GM12878 (cell line): ENCODE data around the gene ZNF592. TPM values are rescaled to one million over a fixed set of nuclear protein-coding genes. Genes with fewer than 3 reads are reported as not detected.

Experiments
- ATAC-seq: fragments of 200-7000 bp; cut with Tn5 transposase; 3 replicates; pipeline ENCODE4 v1.9.1; 2020; ENCODE audit warnings: mild to moderate bottlenecking, moderate library complexity
- BruUV-seq: library from RNA; stranded (reverse); fragments of 400-500 nt; replicated peaks from 2 replicates; lab custom pipeline; 2021; lab: Mats Ljungman, UMichigan
- CTCF ChIA-PET: fragments of 300-600 bp; sonication (Branson Sonifier 250); formaldehyde crosslinking; extraction: SDS; loops from one replicate; lab custom pipeline; 2021; ENCODE audit warnings: inconsistent platforms; lab: Yijun Ruan, JAX
- POLR2A ChIA-PET: fragments of 350-600 bp; formaldehyde crosslinking; extraction: SDS; loops from one replicate; lab custom pipeline; 2021; ENCODE audit warnings: inconsistent platforms; lab: Charles Lee
- RAD21 ChIA-PET: fragments of 300-600 bp; sonication (Branson Sonifier 250); formaldehyde crosslinking; loops from one replicate; lab custom pipeline; 2023; ENCODE audit warnings: antibody characterized with exemption; ENCODE audit not compliant: unreplicated experiment; lab: Charles Lee
- SMC1A ChIA-PET: fragments of 300-600 bp; sonication (Branson Sonifier 250); formaldehyde crosslinking; loops from one replicate; lab custom pipeline; 2023; ENCODE audit not compliant: unreplicated experiment, uncharacterized antibody; lab: Charles Lee
- DNase-seq: peaks from one replicate; pipeline ENCODE4 v3.0.0-alpha.2; 2011; ENCODE audit warnings: low read depth, low spot score
- FAIRE-seq: peaks from 3 replicates; lab custom pipeline; 2011; peaks lifted over from hg19 to GRCh38; lab: Jason Lieb, UNC
- H2AFZ ChIP-seq: 2 replicates; pipeline ENCODE4 v1.6.0; 2011; ENCODE audit warnings: low read depth, low read length, control low read depth; ENCODE audit not compliant: control insufficient read depth
- H3K27ac ChIP-seq: 2 replicates; pipeline ENCODE4 v1.5.1; 2011; ENCODE audit warnings: control low read depth; ENCODE audit not compliant: control insufficient read depth, insufficient read depth
- H3K27me3 ChIP-seq, 2 experiments: replicated peaks in 1 of 2; 2 replicates each; pipeline versions ENCODE4 v1.6.0 to v1.6.1; 2011; ENCODE audit warnings: low read length in 1 of 2; ENCODE audit not compliant: control insufficient read depth in 2 of 2, insufficient read depth in 2 of 2
- H3K36me3 ChIP-seq, 2 experiments: 2 replicates each; pipeline ENCODE4 v1.5.1; 2011; ENCODE audit warnings: low read length in 1 of 2; ENCODE audit not compliant: control insufficient read depth in 2 of 2, insufficient read depth in 2 of 2
- H3K4me1 ChIP-seq: 2 replicates; pipeline ENCODE4 v1.6.1; 2011; ENCODE audit warnings: mild to moderate bottlenecking, low read length, moderate library complexity, mixed read lengths; ENCODE audit not compliant: control insufficient read depth, insufficient read depth
- H3K4me2 ChIP-seq: 2 replicates; pipeline ENCODE4 v1.6.0; 2011; ENCODE audit warnings: control low read depth; ENCODE audit not compliant: control insufficient read depth, insufficient read depth
- H3K4me3 ChIP-seq: fragments of 200-600 bp; sonication (generic); 2 replicates; pipeline ENCODE4 v1.5.1; 2016
- H3K79me2 ChIP-seq: 2 replicates; pipeline ENCODE4 v1.6.0; 2011; ENCODE audit warnings: low read length; ENCODE audit not compliant: control insufficient read depth, insufficient read depth
- H3K9ac ChIP-seq: 2 replicates; pipeline ENCODE4 v1.8.0; 2011; ENCODE audit warnings: low read length, control low read depth, mixed read lengths; ENCODE audit not compliant: control insufficient read depth, insufficient read depth
- H3K9me3 ChIP-seq: replicated peaks from 3 replicates; pipeline ENCODE4 v1.5.1; 2011; ENCODE audit warnings: mild to moderate bottlenecking, low read length; ENCODE audit not compliant: control insufficient read depth, insufficient read depth
- H4K20me1 ChIP-seq: 2 replicates; pipeline ENCODE4 v1.6.0; 2011; ENCODE audit not compliant: control insufficient read depth, insufficient read depth
- ATF2 ChIP-seq: IDR thresholded peaks from 2 replicates; pipeline ENCODE4 v1.6.1; 2012; ENCODE audit warnings: low read length, inconsistent platforms
- CEBPB ChIP-seq, 2 experiments: fragments of 150-350 bp in 1 of 2; IDR thresholded peaks; 2 replicates each; pipeline ENCODE4 v1.6.1; 2012 to 2014; ENCODE audit warnings: low read depth in 2 of 2, low read length in 2 of 2, borderline replicate concordance in 1 of 2, inconsistent platforms in 1 of 2
- CHD1 ChIP-seq: IDR thresholded peaks from 2 replicates; pipeline ENCODE4 v1.6.1; 2012; ENCODE audit warnings: low read depth, low read length, improper control_type of control experiment
- CHD4 ChIP-seq: fragments of 200-600 bp; sonication (generic); IDR thresholded peaks from 2 replicates; pipeline ENCODE4 v1.6.1; 2016; ENCODE audit warnings: mild to moderate bottlenecking
- GATAD2B ChIP-seq: fragments of 450-650 bp; conservative IDR thresholded peaks from 2 replicates; pipeline ENCODE4 v1.6.1; 2017; ENCODE audit warnings: low read depth, mild to moderate bottlenecking, moderate library complexity
- IKZF1 ChIP-seq: fragments of 450-650 bp; conservative IDR thresholded peaks from 2 replicates; pipeline ENCODE4 v1.6.1; 2017; ENCODE audit warnings: antibody characterized with exemption, mild to moderate bottlenecking
- KAT2A ChIP-seq: conservative IDR thresholded peaks from 2 replicates; pipeline ENCODE4 v1.6.1; 2011; ENCODE audit warnings: low read depth, low read length; ENCODE audit not compliant: control insufficient read depth
- MAX ChIP-seq: IDR thresholded peaks from 2 replicates; pipeline ENCODE4 v1.6.1; 2012; ENCODE audit warnings: low read depth, low read length, improper control_type of control experiment
- MTA3 ChIP-seq: IDR thresholded peaks from 2 replicates; pipeline ENCODE4 v1.6.1; 2012; ENCODE audit warnings: low read length, inconsistent platforms, borderline replicate concordance
- NFXL1 ChIP-seq: fragments of 450-650 bp; IDR thresholded peaks from 2 replicates; pipeline ENCODE4 v1.6.1; 2017; ENCODE audit warnings: antibody characterized with exemption, mild to moderate bottlenecking, borderline replicate concordance
- NR2C2 ChIP-seq: IDR thresholded peaks from 2 replicates; pipeline ENCODE4 v1.6.1; 2011; ENCODE audit warnings: borderline replicate concordance, low read depth; ENCODE audit not compliant: control insufficient read depth, insufficient read length
- PAX5 ChIP-seq: IDR thresholded peaks from 2 replicates; pipeline ENCODE4 v1.6.1; 2011; ENCODE audit warnings: low read depth, low read length, borderline replicate concordance
- POU2F2 ChIP-seq: IDR thresholded peaks from 3 replicates; pipeline ENCODE4 v1.6.1; 2011; ENCODE audit warnings: low read depth, mild to moderate bottlenecking, low read length, borderline replicate concordance
- SMAD1 ChIP-seq: fragments of 450-650 bp; IDR thresholded peaks from 2 replicates; pipeline ENCODE4 v1.6.1; 2018; ENCODE audit warnings: mild to moderate bottlenecking, low read depth; ENCODE audit not compliant: partially characterized antibody
- ZBTB33 ChIP-seq: fragments of 450-650 bp; IDR thresholded peaks from 2 replicates; pipeline ENCODE4 v1.6.1; 2017; ENCODE audit warnings: mild to moderate bottlenecking
- ZBTB40 ChIP-seq: fragments of 450-650 bp; IDR thresholded peaks from 2 replicates; pipeline ENCODE4 v1.6.1; 2016; ENCODE audit warnings: mild to moderate bottlenecking, moderate library complexity, borderline replicate concordance
- ZNF217 ChIP-seq: fragments of 450-650 bp; IDR thresholded peaks from 2 replicates; pipeline ENCODE4 v1.6.1; 2017; ENCODE audit warnings: antibody characterized with exemption, mild to moderate bottlenecking
- WGBS: methylation state at CpG from one replicate; pipeline ENCODE4 v1.1.6; 2016; ENCODE audit warnings: low lambda C conversion rate; ENCODE audit not compliant: insufficient replicate concordance, insufficient coverage; ENCODE audit errors: missing lambda C conversion rate; 5-methylcytosine and 5-hydroxymethylcytosine counted together
- in situ Hi-C: fragments of 300-500 bp; cut with MboI; formaldehyde crosslinking; loops from 9 replicates; pipeline ENCODE4 v1.14.3; 2018; ENCODE audit warnings: mixed read lengths
- intact Hi-C: fragments of 100-400 bp; cut with micrococcal nuclease; formaldehyde crosslinking; loops from one replicate; pipeline ENCODE4 v1.14.2; 2022; ENCODE audit not compliant: unreplicated experiment
- polyA plus RNA-seq, 11 experiments: library from polyadenylated mRNA; depleted of rRNA in 4 of 11; unstranded in 6 of 11; stranded (reverse) in 5 of 11; fragments of >200 nt; fragmentation: Nextera tagmentation in 4 of 11; fragmentation: Illumina TruSeq in 1 of 11; extraction: Ambion mirVana in 4 of 11; extraction: Trizol in 1 of 11; gene quantifications; 1 replicate in 1 of 11; 2 replicates in 10 of 11; pipeline versions ENCODE4 v1.2.1 to v1.2.3, GENCODE V29; 2011 to 2016; ENCODE audit warnings: inconsistent platforms in 2 of 11, missing spikeins in 2 of 11, low read depth in 1 of 11
- total RNA-seq, 4 experiments: library from RNA; depleted of rRNA in 3 of 4; stranded (reverse); fragments of >200 nt in 3 of 4; fragmentation: Illumina TruSeq in 1 of 4; extraction: Trizol in 1 of 4; gene quantifications; 2 replicates each; pipeline versions ENCODE4 v1.2.1 to v1.2.3, GENCODE V29; 2013 to 2021

Gene ZNF592
- total and polyA plus RNA-seq, 10 of the 15 experiments (the other 5 are each of a cell fraction or from before 2014, with no cell fraction given): 0.95 to 23.7 (median 8.6) TPM

GRCh38 chr15:84831028-84831427, 82.6 kb downstream of the ZNF592 start:
- no peaks in the 10 kb centered on the region for H4K20me1 ChIP-seq
- ChIA-PET SMC1A (no interaction called here), POLR2A (interaction anchor here (0.5 kb wide), 1 partner anchor 118 kb away, joined by 4 read pairs; no protein-coding TSS in a partner anchor), CTCF (interaction anchor here (0.6 to 1.3 kb wide), 3 partner anchors 9 to 233 kb away, joined by 3 to 4 read pairs (median 3); no protein-coding TSS in a partner anchor), RAD21 (no interaction called here)
- FAIRE-seq: no peak
- H3K9ac ChIP-seq: no peak overlapping the region
- peaks cover 2 to 6% of the 10 kb centered on the region in 2 experiments; a peak in 3 of 4 replicates for H3K27me3 ChIP-seq
- H3K4me3 ChIP-seq: no peak overlapping the region
- in situ Hi-C loops (no loop called here), intact Hi-C loops (no loop called here)
- H3K4me2 ChIP-seq: no peak overlapping the region
- no peaks in the 10 kb centered on the region for H3K4me1 ChIP-seq
- WGBS: 40% methylated on average over 5 of the region's 5 CpGs
- no TSS peak for BruUV-seq
- no peaks in the 10 kb centered on the region for H3K9me3 ChIP-seq
- no peak for ATAC-seq
- H2AFZ ChIP-seq: no peak overlapping the region
- no peaks in the 10 kb centered on the region for H3K36me3 ChIP-seq
- TF ChIP-seq CHD1 (no peak), POU2F2 (no peak), SMAD1 (no peak), GATAD2B (no peak), ZNF217 (no peak), MTA3 (no peak), KAT2A (no peak), MAX (no peak), PAX5 (no peak), NR2C2 (no peak), NFXL1 (no peak), ATF2 (no peak), CHD4 (no peak), ZBTB40 (no peak), IKZF1 (no peak), ZBTB33 (no peak), CEBPB (IDR thresholded peaks at IDR 0.05; ENCODE audit: borderline replicate concordance in 1 of 2, low read depth in 2 of 2, low read length in 2 of 2) (no peak)
- DNase-seq: no peak
- no peaks in the 10 kb centered on the region for H3K79me2 ChIP-seq
- no peak overlapping the region for H3K27ac ChIP-seq
